ENCODE results near the gene EFCAB8. TPM values are rescaled to one million over a fixed set of nuclear protein-coding genes. Genes with fewer than 3 reads are reported as not detected.

The EFCAB8 gene
- total RNA-seq, 1 experiment from 2014 or later = not detected

GRCh38 chr20:32990426-32990825, 131.7 kb downstream of the EFCAB8 start:
- intact Hi-C loops (cut with micrococcal nuclease) = no loop called here

GRCh38 chr20:32991383-32991782, 132.7 kb downstream of the EFCAB8 start:
- no TSS peak for BruUV-seq (replicated peaks)
- no peak for ATAC-seq
- H3K36me3 ChIP-seq (ENCODE audit: low read depth, low read length) = no peaks in the 10 kb centered on the region
- no peaks in the 10 kb centered on the region for H3K79me2 ChIP-seq (ENCODE audit: low read length)
- no peaks in the 10 kb centered on the region for H3K9me3 ChIP-seq (ENCODE audit: low read length)
- H3K4me3 ChIP-seq (ENCODE audit: low read length) = no peak overlapping the region
- no peaks in the 10 kb centered on the region for H3F3A ChIP-seq (ENCODE audit: low read length, unreplicated experiment)
- ChIA-PET POLR2A (ENCODE audit: unreplicated experiment) (no interaction called here), CTCF (no interaction called here)
- H3K27me3 ChIP-seq (ENCODE audit: low read length) = peaks cover 55% of the 10 kb centered on the region
- intact Hi-C loops (cut with micrococcal nuclease) = no loop called here
- H3K27ac ChIP-seq (ENCODE audit: low read length) = no peak overlapping the region
- no peak for DNase-seq
- TF ChIP-seq CTCF (conservative IDR thresholded peaks at IDR 0.05; ENCODE audit: low read depth, low read length) (no peak), EZH2phosphoT487 (IDR thresholded peaks at IDR 0.05; ENCODE audit: borderline replicate concordance, low read length) (no peak), EZH2 (IDR thresholded peaks at IDR 0.05; ENCODE audit: low read length, unreplicated experiment) (no peak)
- H3K4me2 ChIP-seq (ENCODE audit: low read length) = no peak overlapping the region
- H2AFZ ChIP-seq (ENCODE audit: low read length) = no peak overlapping the region
- no peak overlapping the region for H3K9ac ChIP-seq (ENCODE audit: low read length)
- H4K20me1 ChIP-seq (ENCODE audit: low read length) = no peaks in the 10 kb centered on the region
- no peaks in the 10 kb centered on the region for H3K4me1 ChIP-seq (ENCODE audit: insufficient read depth, low read length)
- H3K9me2 ChIP-seq (replicated peaks; ENCODE audit: low read length) = no peaks in the 10 kb centered on the region

More at GRCh38 chr20:32990426-32990825, 131.7 kb downstream of the EFCAB8 start:
- no peak for DNase-seq
- no peaks in the 10 kb centered on the region for H3K4me1 ChIP-seq (ENCODE audit: insufficient read depth, low read length)
- peaks cover 48% of the 10 kb centered on the region for H3K27me3 ChIP-seq (ENCODE audit: low read length)
- TF ChIP-seq EZH2phosphoT487 (IDR thresholded peaks at IDR 0.05; ENCODE audit: borderline replicate concordance, low read length) (no peak), EZH2 (IDR thresholded peaks at IDR 0.05; ENCODE audit: low read length, unreplicated experiment) (no peak), CTCF (conservative IDR thresholded peaks at IDR 0.05; ENCODE audit: low read depth, low read length) (no peak)
- H3K9me2 ChIP-seq (replicated peaks; ENCODE audit: low read length) = no peaks in the 10 kb centered on the region
- CTCF ChIA-PET = no interaction called here
- H3K36me3 ChIP-seq (ENCODE audit: low read depth, low read length) = no peaks in the 10 kb centered on the region
- H3K9me3 ChIP-seq (ENCODE audit: low read length) = no peaks in the 10 kb centered on the region
- BruUV-seq (replicated peaks) = no TSS peak
- ATAC-seq = no peak
- H3K79me2 ChIP-seq (ENCODE audit: low read length) = no peaks in the 10 kb centered on the region
- no peaks in the 10 kb centered on the region for H4K20me1 ChIP-seq (ENCODE audit: low read length)
- no peak overlapping the region for H3K4me2 ChIP-seq (ENCODE audit: low read length)
- no peak overlapping the region for H2AFZ ChIP-seq (ENCODE audit: low read length)
- no peak overlapping the region for H3K27ac ChIP-seq (ENCODE audit: low read length)
- POLR2A ChIA-PET (ENCODE audit: unreplicated experiment) = no interaction called here
- no peak overlapping the region for H3K4me3 ChIP-seq (ENCODE audit: low read length)
- H3K9ac ChIP-seq (ENCODE audit: low read length) = no peak overlapping the region
- no peaks in the 10 kb centered on the region for H3F3A ChIP-seq (ENCODE audit: low read length, unreplicated experiment)

GRCh38 chr20:32991792-32992641, 133.3 kb downstream of the EFCAB8 start:
- ChIA-PET CTCF (no interaction called here), POLR2A (ENCODE audit: unreplicated experiment) (no interaction called here)
- TF ChIP-seq EZH2 (IDR thresholded peaks at IDR 0.05; ENCODE audit: low read length, unreplicated experiment) (no peak), EZH2phosphoT487 (IDR thresholded peaks at IDR 0.05; ENCODE audit: borderline replicate concordance, low read length) (no peak), CTCF (conservative IDR thresholded peaks at IDR 0.05; ENCODE audit: low read depth, low read length) (no peak)
- H3K79me2 ChIP-seq (ENCODE audit: low read length) = no peaks in the 10 kb centered on the region
- H3K9me3 ChIP-seq (ENCODE audit: low read length) = no peaks in the 10 kb centered on the region
- H3K9ac ChIP-seq (ENCODE audit: low read length) = no peak overlapping the region
- peaks cover 58% of the 10 kb centered on the region for H3K27me3 ChIP-seq (ENCODE audit: low read length)
- no peaks in the 10 kb centered on the region for H3K36me3 ChIP-seq (ENCODE audit: low read depth, low read length)
- DNase-seq (no peak), ATAC-seq (no peak)
- no peaks in the 10 kb centered on the region for H3K4me1 ChIP-seq (ENCODE audit: insufficient read depth, low read length)
- H2AFZ ChIP-seq (ENCODE audit: low read length) = no peak overlapping the region
- intact Hi-C loops (cut with micrococcal nuclease) = no loop called here
- H3K4me3 ChIP-seq (ENCODE audit: low read length) = no peak overlapping the region
- H3K9me2 ChIP-seq (replicated peaks; ENCODE audit: low read length) = no peaks in the 10 kb centered on the region
- no peak overlapping the region for H3K27ac ChIP-seq (ENCODE audit: low read length)
- no peak overlapping the region for H3K4me2 ChIP-seq (ENCODE audit: low read length)
- no peaks in the 10 kb centered on the region for H4K20me1 ChIP-seq (ENCODE audit: low read length)
- BruUV-seq (replicated peaks) = no TSS peak
- H3F3A ChIP-seq (ENCODE audit: low read length, unreplicated experiment) = no peaks in the 10 kb centered on the region
